Kidney (tissue), 14 donors: ENCODE results near the gene HUS1. TPM values are rescaled to one million over a fixed set of nuclear protein-coding genes. Genes with fewer than 3 reads are reported as not detected.

Experiments
- DNase-seq, 5 donors: peaks; one replicate each; pipeline ENCODE4 v3.0.0-alpha.2; 2013 to 2020
- FAIRE-seq: peaks from 2 replicates; lab custom pipeline; 2012; peaks lifted over from hg19 to GRCh38; lab: Jason Lieb, UNC
- H3K27ac ChIP-seq, 2 donors: one replicate each; pipeline ENCODE4 v1.7.0; 2013; ENCODE audit warnings: low read depth in 2 of 2, low read length in 2 of 2, inconsistent platforms in 1 of 2
- H3K27me3 ChIP-seq: one replicate; pipeline ENCODE4 v1.7.1; 2013; ENCODE audit warnings: low read length, inconsistent platforms; ENCODE audit not compliant: control insufficient read depth, insufficient read depth
- H3K36me3 ChIP-seq, 3 donors: one replicate each; pipeline versions ENCODE4 v1.7.0 to v1.7.1; 2013; ENCODE audit warnings: low read length in 3 of 3, control low read depth in 1 of 3, inconsistent platforms in 1 of 3; ENCODE audit not compliant: insufficient read depth in 3 of 3, control insufficient read depth in 2 of 3
- H3K4me1 ChIP-seq, 3 donors: one replicate each; pipeline versions ENCODE4 v1.7.0 to v1.7.1; 2013; ENCODE audit warnings: low read length in 3 of 3, inconsistent platforms in 1 of 3, low read depth in 1 of 3; ENCODE audit not compliant: control insufficient read depth in 2 of 3, insufficient read depth in 2 of 3
- H3K4me3 ChIP-seq, 3 donors: one replicate each; pipeline versions ENCODE4 v1.7.0 to v1.8.1; 2013; ENCODE audit warnings: low read length in 3 of 3, control low read depth in 1 of 3, inconsistent platforms in 1 of 3
- H3K9ac ChIP-seq, 3 donors: one replicate each; pipeline versions ENCODE4 v1.7.0 to v1.7.1; 2013; ENCODE audit warnings: low read length in 3 of 3, control low read depth in 1 of 3, inconsistent platforms in 1 of 3
- H3K9me3 ChIP-seq, 3 donors: one replicate each; pipeline versions ENCODE4 v1.7.0 to v1.7.1; 2013; ENCODE audit warnings: low read length in 3 of 3, control low read depth in 1 of 3, inconsistent platforms in 1 of 3; ENCODE audit not compliant: control insufficient read depth in 2 of 3, insufficient read depth in 1 of 3
- intact Hi-C: fragments of 100-400 bp; cut with DNase I; formaldehyde crosslinking; loops from one replicate; pipeline ENCODE4 v1.11.1; 2022
- polyA plus RNA-seq: library from polyadenylated mRNA; stranded (reverse); fragments of 350-450 nt; fragmentation: Illumina TruSeq; extraction: RNeasy Lipid Tissue Mini Kit (QIAGEN cat#74804); gene quantifications from one replicate; pipeline ENCODE4 v1.2.3, GENCODE V29; 2014; ENCODE audit warnings: low read depth, low replicate concordance; ENCODE audit not compliant: insufficient read depth
- total RNA-seq: library from RNA; stranded (reverse); fragmentation: NEBNext Ultra II Directional; extraction: Animal tissue kit (Norgen Biotek cat#: 25700); gene quantifications from one replicate; pipeline ENCODE4 v1.2.1, GENCODE V29; 2021
- TF ChIP-seq, protein P1 (sequence below): IDR thresholded peaks from 3 replicates; pipeline ENCODE4 v1.5.1; 2012; ENCODE audit warnings: mild to moderate bottlenecking, moderate library complexity, borderline replicate concordance; ENCODE audit not compliant: insufficient read depth; ENCODE audit errors: extremely low read depth
- donor health status: control.
- donor health status: control.
- donor health status: control.
- donor health status: control.
- donor health status: control.
- donor health status: DM: yes; HTN: yes; CAD: no.
- donor health status: Normal renal cell carcinoma (clear cell type).

HUS1 gene
- total and polyA plus RNA-seq, 2 donors from 2014 or later, result 13.4 to 29.5 TPM

GRCh38 chr7:47942132-47942531 is 37.3 kb downstream of the HUS1 start:
- FAIRE-seq, result no peak
- DNase-seq, result no peak
- Histone ChIP-seq H3K9me3 (no peaks in the 10 kb centered on the region), H3K4me1 (peaks cover 0 to 4% (median 3%) of the 10 kb centered on the region in 3 donors), H3K27ac (no peak overlapping the region), H3K4me3 (no peak overlapping the region), H3K27me3 (no peaks in the 10 kb centered on the region), H3K9ac (no peak overlapping the region), H3K36me3 (no peaks in the 10 kb centered on the region)
- intact Hi-C loops, result loop anchor here (10.0 kb wide), 1 partner anchor 163 kb away; no protein-coding TSS in a partner anchor
- TF ChIP-seq, protein P1, sequence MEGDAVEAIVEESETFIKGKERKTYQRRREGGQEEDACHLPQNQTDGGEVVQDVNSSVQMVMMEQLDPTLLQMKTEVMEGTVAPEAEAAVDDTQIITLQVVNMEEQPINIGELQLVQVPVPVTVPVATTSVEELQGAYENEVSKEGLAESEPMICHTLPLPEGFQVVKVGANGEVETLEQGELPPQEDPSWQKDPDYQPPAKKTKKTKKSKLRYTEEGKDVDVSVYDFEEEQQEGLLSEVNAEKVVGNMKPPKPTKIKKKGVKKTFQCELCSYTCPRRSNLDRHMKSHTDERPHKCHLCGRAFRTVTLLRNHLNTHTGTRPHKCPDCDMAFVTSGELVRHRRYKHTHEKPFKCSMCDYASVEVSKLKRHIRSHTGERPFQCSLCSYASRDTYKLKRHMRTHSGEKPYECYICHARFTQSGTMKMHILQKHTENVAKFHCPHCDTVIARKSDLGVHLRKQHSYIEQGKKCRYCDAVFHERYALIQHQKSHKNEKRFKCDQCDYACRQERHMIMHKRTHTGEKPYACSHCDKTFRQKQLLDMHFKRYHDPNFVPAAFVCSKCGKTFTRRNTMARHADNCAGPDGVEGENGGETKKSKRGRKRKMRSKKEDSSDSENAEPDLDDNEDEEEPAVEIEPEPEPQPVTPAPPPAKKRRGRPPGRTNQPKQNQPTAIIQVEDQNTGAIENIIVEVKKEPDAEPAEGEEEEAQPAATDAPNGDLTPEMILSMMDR, result no peak

DNA sequence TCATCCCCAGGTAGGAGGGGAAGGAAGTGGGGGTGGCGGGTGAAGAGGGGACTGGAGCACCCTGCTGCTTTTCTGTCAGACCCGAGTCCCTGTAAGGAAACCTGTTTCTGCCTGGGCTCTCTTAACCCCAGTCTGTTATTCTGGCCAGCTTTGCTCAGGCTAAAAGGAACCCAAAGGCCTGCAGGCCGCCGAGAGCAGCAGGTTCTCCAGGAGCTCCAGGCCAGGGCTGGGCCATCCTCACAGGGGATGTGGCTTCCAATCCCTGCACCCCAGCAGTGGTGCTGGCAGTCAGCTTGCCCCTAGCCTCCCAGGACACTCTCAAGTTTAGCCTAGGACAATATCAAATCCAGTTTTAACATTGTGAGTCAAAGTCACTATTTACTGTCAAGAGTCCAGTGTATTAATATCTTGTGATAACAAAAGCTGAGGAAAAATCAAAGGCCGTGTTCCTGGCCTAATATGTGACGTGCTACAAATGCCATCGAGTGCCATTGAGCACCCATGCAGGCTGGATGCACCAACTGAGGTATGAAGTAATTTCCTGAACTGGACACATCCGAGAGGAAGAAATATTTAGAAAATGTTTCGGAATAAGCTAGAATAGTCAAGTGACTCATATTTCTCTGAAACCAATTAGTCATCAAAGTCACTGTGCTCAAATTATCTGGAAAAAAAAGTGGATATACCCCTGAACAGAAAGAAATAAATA is 38.1 kb downstream of the HUS1 start:
- Histone ChIP-seq H3K4me3 (no peak overlapping the region), H3K9me3 (no peaks in the 10 kb centered on the region), H3K4me1 (peaks cover 0 to 4% (median 1%) of the 10 kb centered on the region in 3 donors), H3K9ac (no peak overlapping the region), H3K36me3 (no peaks in the 10 kb centered on the region), H3K27ac (peak overlapping the region in 1 of 2 donors; percentile 70), H3K27me3 (no peaks in the 10 kb centered on the region)
- intact Hi-C loops, result loop anchor here (10.0 kb wide), 1 partner anchor 164 kb away; no protein-coding TSS in a partner anchor
- TF ChIP-seq, protein P1, result no peak
- DNase-seq (peak in 1 of 5 donors; percentile 85), FAIRE-seq (no peak)

GRCh38 chr7:47940088-47941013 is 39.1 kb downstream of the HUS1 start:
- intact Hi-C loops, result loop anchor here (10.0 kb wide), 1 partner anchor 164 kb away; no protein-coding TSS in a partner anchor
- no peak for FAIRE-seq

More at GRCh38 chr7:47940088-47941013, 39.1 kb downstream of the HUS1 start:
- no peak overlapping the region for H3K4me3 ChIP-seq
- peak overlapping the region; percentile 0 to 70 for H3K27ac ChIP-seq
- TF ChIP-seq, protein P1, result no peak
- no peak overlapping the region for H3K9ac ChIP-seq
- peaks cover 0 to 4% (median 0%) of the 10 kb centered on the region in 3 donors for H3K4me1 ChIP-seq
- peak in 1 of 5 donors; percentile 30 for DNase-seq
- no peaks in the 10 kb centered on the region for H3K36me3 ChIP-seq
- no peaks in the 10 kb centered on the region for H3K27me3 ChIP-seq
- H3K9me3 ChIP-seq, result no peaks in the 10 kb centered on the region
